Muscle layer of duodenum (tissue), 2 donors: ENCODE results near the gene TCF19.
A peak's percentile ranks its signal among the peaks of the same experiment; 100 is the strongest.

Experiments used
- H3K27ac ChIP-seq: one replicate; pipeline ENCODE4 v1.7.0; 2013; ENCODE audit warnings: mild to moderate bottlenecking, low read length
- H3K27me3 ChIP-seq: one replicate; pipeline ENCODE4 v1.7.0; 2013; ENCODE audit warnings: low read depth, mild to moderate bottlenecking, control low read depth, low read length
- H3K36me3 ChIP-seq, 2 donors: one replicate each; pipeline ENCODE4 v1.7.0; 2013; ENCODE audit warnings: low read length in 2 of 2, control low read depth in 1 of 2, mild to moderate bottlenecking in 1 of 2; ENCODE audit not compliant: insufficient read depth in 2 of 2, control insufficient read depth in 1 of 2
- H3K4me1 ChIP-seq, 2 donors: one replicate each; pipeline ENCODE4 v1.7.0; 2013; ENCODE audit warnings: low read length in 2 of 2, mild to moderate bottlenecking in 2 of 2, control low read depth in 1 of 2, moderate library complexity in 1 of 2; ENCODE audit not compliant: insufficient read depth in 2 of 2, control insufficient read depth in 1 of 2
- H3K4me3 ChIP-seq, 2 donors: one replicate each; pipeline ENCODE4 v1.7.0; 2013; ENCODE audit warnings: low read length in 2 of 2, low read depth in 1 of 2, mild to moderate bottlenecking in 1 of 2
- H3K9me3 ChIP-seq, 2 donors: one replicate each; pipeline ENCODE4 v1.7.0; 2013; ENCODE audit warnings: low read length in 2 of 2, control low read depth in 1 of 2, mild to moderate bottlenecking in 1 of 2; ENCODE audit not compliant: control insufficient read depth in 1 of 2
- donor health status: healthy.

Gene TCF19

GRCh38 chr6:31118178-31118577, 40.2 kb upstream of the TCF19 start:
- no peak overlapping the region for H3K27ac ChIP-seq

GRCh38 chr6:31120151-31120915, 38.1 kb upstream of the TCF19 start, which contains the start of gene CDSN:
CDSN (minus strand) TSS chr6:31120446; CDS start chr6:31120419, 27 bp downstream.
- no peaks in the 10 kb centered on the region for H3K9me3 ChIP-seq
- no peak within 1 kb of the TSS for H3K27ac ChIP-seq
- no peak within 1 kb of the TSS for H3K4me3 ChIP-seq
- peaks cover 3 to 40% of the 10 kb centered on the region in 2 donors for H3K4me1 ChIP-seq
- H3K27me3 ChIP-seq, result no peaks in the 10 kb centered on the region
- no peaks in the 10 kb centered on the region for H3K36me3 ChIP-seq

More at GRCh38 chr6:31118178-31118577, 40.2 kb upstream of the TCF19 start:
- no peaks in the 10 kb centered on the region for H3K27me3 ChIP-seq
- no peaks in the 10 kb centered on the region for H3K36me3 ChIP-seq
- H3K9me3 ChIP-seq, result no peaks in the 10 kb centered on the region
- H3K4me1 ChIP-seq, result peaks cover 13 to 40% of the 10 kb centered on the region in 2 donors
- no peak overlapping the region for H3K4me3 ChIP-seq

- H3K27me3 ChIP-seq, result no peaks in the 10 kb centered on the region
- no peak overlapping the region for H3K4me3 ChIP-seq
- no peaks in the 10 kb centered on the region for H3K9me3 ChIP-seq
- no peaks in the 10 kb centered on the region for H3K36me3 ChIP-seq
- H3K4me1 ChIP-seq, result peaks cover 0 to 40% of the 10 kb centered on the region in 2 donors
- H3K27ac ChIP-seq, result no peak overlapping the region
Measured at GRCh38 chr6:31121131-31121790, 37.1 kb upstream of the TCF19 start.

- Histone ChIP-seq H3K27ac (no peak overlapping the region), H3K9me3 (no peaks in the 10 kb centered on the region), H3K4me1 (peaks cover 0 to 36% of the 10 kb centered on the region in 2 donors), H3K36me3 (no peaks in the 10 kb centered on the region), H3K4me3 (no peak overlapping the region), H3K27me3 (no peaks in the 10 kb centered on the region)
Measured at GRCh38 chr6:31122791-31123706, 35.3 kb upstream of the TCF19 start.

- Histone ChIP-seq H3K27ac (no peak overlapping the region), H3K4me1 (peaks cover 0 to 36% of the 10 kb centered on the region in 2 donors), H3K9me3 (no peaks in the 10 kb centered on the region), H3K27me3 (no peaks in the 10 kb centered on the region), H3K4me3 (no peak overlapping the region), H3K36me3 (no peaks in the 10 kb centered on the region)
Measured at GRCh38 chr6:31125162-31125561, 33.2 kb upstream of the TCF19 start.

- H3K9me3 ChIP-seq, result no peaks in the 10 kb centered on the region
- H3K36me3 ChIP-seq, result no peaks in the 10 kb centered on the region
- no peak overlapping the region for H3K4me3 ChIP-seq
- H3K27me3 ChIP-seq, result no peaks in the 10 kb centered on the region
- peaks cover 0 to 36% of the 10 kb centered on the region in 2 donors for H3K4me1 ChIP-seq
- H3K27ac ChIP-seq, result no peak overlapping the region
Measured at GRCh38 chr6:31125586-31126363, 32.6 kb upstream of the TCF19 start.

- no peaks in the 10 kb centered on the region for H3K27me3 ChIP-seq
- H3K4me1 ChIP-seq, result peaks cover 0 to 36% of the 10 kb centered on the region in 2 donors
- H3K27ac ChIP-seq, result peak overlapping the region; percentile 51
- H3K4me3 ChIP-seq, result no peak overlapping the region
- H3K36me3 ChIP-seq, result no peaks in the 10 kb centered on the region
- no peaks in the 10 kb centered on the region for H3K9me3 ChIP-seq
Measured at GRCh38 chr6:31126396-31127175, 31.8 kb upstream of the TCF19 start.

GRCh38 chr6:31128093-31128676, 30.2 kb upstream of the TCF19 start:
- Histone ChIP-seq H3K4me3 (no peak overlapping the region), H3K9me3 (no peaks in the 10 kb centered on the region), H3K4me1 (peaks cover 0 to 22% of the 10 kb centered on the region in 2 donors), H3K36me3 (no peaks in the 10 kb centered on the region), H3K27me3 (no peaks in the 10 kb centered on the region), H3K27ac (no peak overlapping the region)

GRCh38 chr6:31129130-31129529, 29.3 kb upstream of the TCF19 start:
- Histone ChIP-seq H3K36me3 (no peaks in the 10 kb centered on the region), H3K9me3 (no peaks in the 10 kb centered on the region), H3K4me1 (peaks cover 0 to 15% of the 10 kb centered on the region in 2 donors), H3K27ac (no peak overlapping the region), H3K27me3 (no peaks in the 10 kb centered on the region), H3K4me3 (no peak overlapping the region)

GRCh38 chr6:31130751-31131150, 27.6 kb upstream of the TCF19 start:
- Histone ChIP-seq H3K36me3 (no peaks in the 10 kb centered on the region), H3K27ac (no peak overlapping the region), H3K9me3 (no peaks in the 10 kb centered on the region), H3K27me3 (no peaks in the 10 kb centered on the region), H3K4me1 (peaks cover 0 to 4% of the 10 kb centered on the region in 2 donors), H3K4me3 (no peak overlapping the region)
